ACC112 (cell line): ENCODE results near the gene PPIP5K1.

Experiments used
- H2AFZ ChIP-seq: fragments of 200-600 bp; sonication (generic); one replicate; pipeline ENCODE4 v1.6.0; 2017; ENCODE audit warnings: antibody characterized with exemption, low read length; ENCODE audit not compliant: unreplicated experiment
- H3K27ac ChIP-seq: fragments of 200-600 bp; sonication (generic); 2 replicates; pipeline ENCODE4 v1.5.1; 2014; ENCODE audit warnings: low read depth, mild to moderate bottlenecking, antibody characterized with exemption, low read length, moderate library complexity
- H3K27me3 ChIP-seq: fragments of 200-600 bp; sonication (generic); 2 replicates; pipeline ENCODE4 v1.6.1; 2014; ENCODE audit warnings: mild to moderate bottlenecking, antibody characterized with exemption, low read length, moderate library complexity, mixed read lengths; ENCODE audit not compliant: insufficient read depth
- H3K36me3 ChIP-seq: fragments of 200-600 bp; sonication (generic); 2 replicates; pipeline ENCODE4 v1.6.1; 2016; ENCODE audit warnings: mild to moderate bottlenecking, antibody characterized with exemption, low read length, moderate library complexity, mixed read lengths; ENCODE audit not compliant: insufficient read depth
- H3K4me1 ChIP-seq: fragments of 200-600 bp; sonication (generic); one replicate; pipeline ENCODE4 v1.6.1; 2016; ENCODE audit warnings: low read length, mixed read lengths; ENCODE audit not compliant: insufficient read depth, unreplicated experiment, control insufficient read depth
- H3K4me3 ChIP-seq: fragments of 200-600 bp; sonication (generic); 2 replicates; pipeline ENCODE4 v1.5.1; 2014; ENCODE audit warnings: mild to moderate bottlenecking, low read depth, low read length
- H3K79me2 ChIP-seq: fragments of 200-600 bp; sonication (generic); one replicate; pipeline ENCODE4 v1.6.0; 2016; ENCODE audit warnings: low read length; ENCODE audit not compliant: control insufficient read depth, unreplicated experiment, insufficient read depth

PPIP5K1 gene

DNA sequence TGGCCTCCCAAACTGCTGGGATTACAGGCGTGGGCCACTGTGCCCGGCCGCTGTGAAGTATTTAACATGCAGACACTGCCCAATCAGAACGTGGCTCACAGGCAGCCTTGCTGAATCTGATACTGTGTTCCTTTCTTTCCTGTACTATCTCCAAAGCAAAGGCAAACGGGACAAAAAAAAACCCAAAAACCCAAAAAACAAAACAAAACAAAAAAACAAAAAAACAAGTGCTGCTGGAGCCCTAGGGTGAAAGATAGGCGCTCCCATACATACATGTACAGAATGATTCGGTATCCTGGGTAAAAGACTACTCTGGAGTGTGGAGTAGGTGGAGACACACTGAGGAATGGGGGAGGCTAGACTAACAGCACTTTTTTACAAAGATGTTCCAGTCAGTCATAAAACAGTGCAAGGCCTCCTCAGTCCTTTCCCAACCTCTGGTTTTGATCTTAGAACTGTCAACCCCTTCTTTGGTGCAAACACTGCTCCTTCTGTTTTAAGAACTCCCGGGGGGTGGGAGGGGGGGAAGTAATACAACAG, 80.3 kb downstream of the PPIP5K1 start:
- no peaks in the 10 kb centered on the region for H3K27me3 ChIP-seq
- H3K27ac ChIP-seq = peak overlapping the region; percentile 94
- H3K36me3 ChIP-seq = no peaks in the 10 kb centered on the region
- H3K4me3 ChIP-seq = peak overlapping the region; percentile 94
- no peaks in the 10 kb centered on the region for H3K79me2 ChIP-seq
- peak overlapping the region; percentile 46 for H2AFZ ChIP-seq
- H3K4me1 ChIP-seq = peaks cover 40% of the 10 kb centered on the region

DNA sequence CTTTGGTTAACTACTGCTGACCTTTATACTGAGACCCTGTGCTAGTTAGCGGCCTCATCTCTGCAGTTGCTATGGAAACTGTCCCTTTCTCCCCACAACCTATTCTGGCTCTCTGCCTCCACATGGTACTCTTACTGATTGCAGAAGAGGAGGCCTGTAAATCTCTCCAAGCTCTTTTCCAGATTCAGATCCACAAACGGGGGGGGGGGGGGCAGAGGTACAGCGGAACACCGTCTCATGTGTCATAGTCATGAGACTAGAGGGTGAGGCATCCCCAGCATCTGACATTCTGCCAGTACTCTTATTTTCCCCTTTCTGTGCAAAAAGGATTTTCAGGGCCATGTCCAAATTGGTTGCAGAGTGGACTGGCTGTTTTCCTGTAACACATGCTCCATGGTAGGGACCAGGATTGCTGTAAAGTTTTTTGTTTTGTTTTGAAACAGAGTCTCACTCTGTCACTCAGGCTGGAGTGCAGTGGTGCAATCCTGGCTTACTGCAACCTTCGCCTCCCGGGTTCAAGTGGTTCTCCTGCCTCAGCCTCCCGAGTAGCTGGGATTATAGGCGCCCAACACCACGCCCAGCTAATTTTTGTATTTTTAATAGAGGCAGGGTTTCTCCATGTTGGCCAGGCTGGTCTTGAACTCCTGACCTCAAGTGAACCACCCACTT, 80.9 kb downstream of the PPIP5K1 start:
- Histone ChIP-seq H3K27me3 (no peaks in the 10 kb centered on the region), H2AFZ (peak overlapping the region; percentile 59), H3K4me3 (peak overlapping the region; percentile 94)

DNA sequence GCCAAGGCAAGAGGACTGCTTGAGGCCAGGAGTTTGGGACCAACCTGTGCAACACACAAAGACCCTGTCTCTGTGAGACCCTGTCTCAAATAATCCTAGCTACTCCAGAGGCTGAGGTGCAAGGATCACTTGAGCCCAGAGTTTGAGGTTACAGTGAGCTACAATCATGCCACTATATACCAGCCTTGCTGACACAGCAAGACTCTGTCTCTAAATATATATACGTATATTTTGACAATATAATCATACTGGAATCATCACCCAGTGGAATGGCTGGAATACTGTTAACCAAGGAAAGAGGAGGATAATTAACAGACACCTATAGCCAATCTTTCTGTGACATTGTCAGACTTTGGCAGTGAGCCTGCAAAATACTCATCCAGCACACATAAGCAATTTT, 81.6 kb downstream of the PPIP5K1 start:
- no peaks in the 10 kb centered on the region for H3K79me2 ChIP-seq
- no peaks in the 10 kb centered on the region for H3K27me3 ChIP-seq
- no peaks in the 10 kb centered on the region for H3K36me3 ChIP-seq
- peak overlapping the region; percentile 59 for H2AFZ ChIP-seq
- peaks cover 29% of the 10 kb centered on the region for H3K4me1 ChIP-seq
- peak overlapping the region; percentile 94 for H3K27ac ChIP-seq
- peak overlapping the region; percentile 94; the same call in 1 of the 2 replicates for H3K4me3 ChIP-seq

More for the DNA sequence above, 80.9 kb downstream of the PPIP5K1 start:
- no peaks in the 10 kb centered on the region for H3K79me2 ChIP-seq
- peaks cover 36% of the 10 kb centered on the region for H3K4me1 ChIP-seq
- H3K27ac ChIP-seq = peak overlapping the region; percentile 94
- no peaks in the 10 kb centered on the region for H3K36me3 ChIP-seq

DNA sequence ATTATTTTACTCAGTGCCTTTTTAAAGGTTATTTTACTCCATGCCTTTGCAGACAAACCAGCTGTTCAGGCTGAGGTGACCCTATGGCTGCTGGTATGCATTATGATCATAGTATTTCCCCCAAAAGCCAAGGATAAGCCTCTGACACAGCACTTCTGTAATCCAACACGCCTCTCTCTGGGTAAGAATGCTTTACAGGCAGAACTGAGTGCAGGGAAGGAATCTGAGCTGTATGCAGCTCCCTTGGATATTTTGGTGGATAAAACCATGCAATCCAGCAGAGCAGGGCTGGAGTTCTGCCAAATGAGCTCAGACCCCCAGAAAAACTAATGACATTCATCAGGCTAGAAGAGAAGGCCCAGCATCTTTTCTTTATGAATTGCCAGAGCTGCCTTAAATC, 84.3 kb downstream of the PPIP5K1 start:
- Histone ChIP-seq H3K79me2 (no peaks in the 10 kb centered on the region), H3K4me3 (no peak overlapping the region), H3K27ac (no peak overlapping the region), H3K4me1 (peaks cover 18% of the 10 kb centered on the region), H2AFZ (no peak overlapping the region), H3K27me3 (no peaks in the 10 kb centered on the region), H3K36me3 (no peaks in the 10 kb centered on the region)

DNA sequence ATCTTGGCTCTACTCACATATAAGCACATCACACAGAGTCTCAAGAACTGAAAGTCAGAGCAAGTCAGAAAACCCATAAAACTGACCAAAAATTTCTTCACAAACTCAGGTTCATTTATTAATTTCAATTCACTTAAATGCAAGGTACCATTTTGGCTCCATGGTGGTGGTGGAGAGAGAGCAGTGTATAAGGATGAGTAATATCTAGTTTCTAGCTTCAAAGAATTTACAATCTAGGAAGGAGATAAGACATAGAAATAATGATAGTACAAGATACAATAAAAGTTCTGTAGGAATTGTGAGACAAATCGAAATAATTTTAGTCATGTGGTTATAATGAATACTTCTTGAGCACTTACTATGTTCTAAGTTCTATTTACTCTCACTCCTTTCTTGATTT, 90.4 kb downstream of the PPIP5K1 start:
- no peak overlapping the region for H3K27ac ChIP-seq
- H2AFZ ChIP-seq = no peak overlapping the region
- no peaks in the 10 kb centered on the region for H3K36me3 ChIP-seq
- no peak overlapping the region for H3K4me3 ChIP-seq
- no peaks in the 10 kb centered on the region for H3K79me2 ChIP-seq
- H3K27me3 ChIP-seq = no peaks in the 10 kb centered on the region
- H3K4me1 ChIP-seq = no peaks in the 10 kb centered on the region

DNA sequence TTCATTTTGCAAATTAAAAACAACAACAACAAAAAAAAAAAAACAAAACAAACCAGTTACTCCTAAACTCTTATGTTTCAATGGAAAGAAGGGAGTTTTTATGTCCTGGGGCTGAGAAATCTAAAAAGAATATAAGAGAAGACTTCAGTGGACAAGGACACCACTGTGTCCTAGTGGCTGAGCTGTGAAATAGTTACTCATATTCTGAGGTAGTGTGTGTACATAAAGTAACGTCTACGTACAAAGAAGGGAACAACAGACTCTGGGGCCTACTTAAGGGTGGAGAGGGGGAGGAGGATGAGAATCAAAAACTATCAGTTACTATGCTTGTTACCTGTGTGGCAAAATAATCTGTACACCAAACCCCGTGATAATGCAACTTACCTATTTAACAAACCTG, 91.0 kb downstream of the PPIP5K1 start:
- Histone ChIP-seq H3K27me3 (no peaks in the 10 kb centered on the region), H3K4me1 (no peaks in the 10 kb centered on the region), H2AFZ (no peak overlapping the region), H3K4me3 (no peak overlapping the region), H3K36me3 (no peaks in the 10 kb centered on the region), H3K27ac (no peak overlapping the region), H3K79me2 (no peaks in the 10 kb centered on the region)

DNA sequence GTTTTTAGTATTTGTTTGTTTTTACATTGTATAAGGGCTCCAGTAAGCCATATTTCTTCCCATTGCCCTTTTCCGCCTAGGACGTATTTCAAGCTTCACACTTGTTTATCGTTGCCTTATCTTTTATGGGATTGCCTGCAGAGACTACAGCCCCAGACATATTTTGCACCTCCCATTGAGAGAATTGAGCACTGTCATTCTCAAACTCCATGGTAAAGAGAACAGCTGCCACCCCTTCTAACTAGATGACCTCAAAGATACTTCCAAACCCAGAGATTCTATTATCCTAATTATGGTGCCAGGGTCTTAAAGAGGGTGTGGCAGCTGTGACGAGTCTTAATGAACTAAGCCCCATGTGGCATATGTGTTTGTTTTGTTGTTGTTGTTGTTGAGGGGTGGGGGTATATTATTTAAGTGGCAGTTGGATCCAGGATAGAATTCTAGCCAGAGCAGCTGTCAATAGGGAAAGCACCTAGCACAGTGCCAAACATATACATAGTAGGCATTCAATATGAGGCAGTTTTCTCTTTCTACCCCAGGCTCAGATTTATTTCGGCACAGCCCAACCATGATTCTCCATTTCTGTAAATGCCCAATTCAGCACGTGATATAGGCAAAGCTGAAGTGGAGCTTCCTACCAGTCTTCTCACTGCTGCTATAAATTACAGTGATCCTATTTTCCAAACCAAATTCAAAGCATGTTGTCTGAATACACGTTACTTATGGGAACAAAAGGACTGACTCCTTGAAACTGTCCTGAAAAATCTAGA, 96.1 kb downstream of the PPIP5K1 start:
- Histone ChIP-seq H3K79me2 (peaks cover 17% of the 10 kb centered on the region), H3K27me3 (no peaks in the 10 kb centered on the region), H2AFZ (peak overlapping the region; percentile 98), H3K4me1 (peaks cover 20% of the 10 kb centered on the region), H3K4me3 (peak overlapping the region; percentile 95), H3K36me3 (peaks cover 5% of the 10 kb centered on the region), H3K27ac (no peak overlapping the region)

DNA sequence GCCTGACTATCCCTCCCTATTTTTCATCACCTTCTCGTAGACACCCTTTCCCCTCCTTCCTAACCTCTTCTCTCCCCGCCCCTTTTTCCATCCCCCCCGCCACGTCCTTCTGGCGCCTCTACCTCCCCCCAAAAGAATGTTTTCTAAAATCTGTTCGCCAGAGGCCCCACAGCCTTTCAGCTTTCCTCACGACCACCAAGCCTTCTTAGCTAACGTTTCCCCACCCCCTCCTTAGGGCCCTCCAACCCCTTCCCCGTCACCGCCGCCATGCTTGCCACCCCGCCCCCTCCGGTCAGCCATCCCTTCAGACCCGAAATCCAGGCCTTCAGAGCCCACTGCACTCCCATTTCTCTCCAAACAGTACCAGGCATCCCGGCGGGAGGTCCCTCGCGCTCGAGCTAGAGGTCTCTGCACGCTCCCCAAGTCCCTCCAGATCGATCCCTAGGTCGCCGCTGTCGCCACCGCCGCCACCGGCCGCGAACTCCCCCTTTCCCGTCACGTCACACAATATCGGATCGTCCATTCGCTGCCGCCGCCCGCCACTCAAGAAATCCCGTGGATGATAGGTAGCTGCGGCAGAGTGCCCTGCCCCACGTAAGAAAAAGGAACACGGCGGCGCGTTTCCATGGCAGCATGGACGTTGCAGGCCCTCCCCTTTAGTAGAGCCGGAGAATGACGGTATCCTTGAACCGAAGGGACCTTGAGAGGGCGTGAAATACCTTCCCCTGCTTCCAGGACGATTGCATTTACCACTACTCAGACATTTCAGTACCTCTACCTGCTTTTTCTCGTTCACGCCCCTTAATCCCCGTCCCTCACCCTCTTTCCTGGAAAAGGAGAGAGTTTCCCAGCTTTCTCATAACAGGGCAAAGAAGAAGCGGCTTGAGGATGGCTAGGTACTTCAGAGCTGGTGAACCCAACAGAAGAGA, 97.1 kb downstream of the PPIP5K1 start, which contains the start of gene TP53BP1:
TSS of gene TP53BP1 (minus strand) at position 484 of the 929 bp plus-strand sequence. CDS start at position 371, 113 bp downstream.
- Histone ChIP-seq H3K27ac (peak within 1 kb of the TSS; percentile 76), H3K4me3 (peak within 1 kb of the TSS; percentile 95)

DNA sequence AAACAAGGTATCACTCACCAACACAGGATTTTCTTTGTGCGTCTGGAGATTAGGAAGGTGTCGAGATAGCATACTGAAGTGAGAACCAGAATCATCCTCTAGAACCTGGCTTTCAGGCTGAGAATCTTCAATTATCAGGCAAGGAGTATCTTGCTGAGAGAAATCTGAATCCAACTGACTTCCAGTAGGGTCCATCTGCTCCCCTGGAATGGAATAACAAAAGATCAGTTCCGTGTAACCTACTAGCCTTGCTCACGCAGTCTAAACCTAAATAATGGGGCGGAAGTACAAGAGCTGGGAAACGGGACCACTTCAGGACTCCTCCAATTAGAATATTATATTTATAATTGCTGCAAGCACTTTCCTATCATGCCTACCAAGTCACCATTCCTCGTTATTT, 97.7 kb downstream of the PPIP5K1 start:
- peaks cover 20% of the 10 kb centered on the region for H3K4me1 ChIP-seq
- H3K36me3 ChIP-seq = peaks cover 7% of the 10 kb centered on the region
- peaks cover 17% of the 10 kb centered on the region for H3K79me2 ChIP-seq
- H3K27me3 ChIP-seq = no peaks in the 10 kb centered on the region
- H3K27ac ChIP-seq = peak overlapping the region; percentile 76; the same call in 1 of the 2 replicates
- H2AFZ ChIP-seq = peak overlapping the region; percentile 84
- H3K4me3 ChIP-seq = peak overlapping the region; percentile 95

More for the DNA sequence above, 97.1 kb downstream of the PPIP5K1 start, which contains the start of gene TP53BP1:
- peak within 1 kb of the TSS; percentile 98 for H2AFZ ChIP-seq
- H3K79me2 ChIP-seq = peaks cover 17% of the 10 kb centered on the region
- peaks cover 20% of the 10 kb centered on the region for H3K4me1 ChIP-seq
- H3K36me3 ChIP-seq = peaks cover 7% of the 10 kb centered on the region
- H3K27me3 ChIP-seq = no peaks in the 10 kb centered on the region

DNA sequence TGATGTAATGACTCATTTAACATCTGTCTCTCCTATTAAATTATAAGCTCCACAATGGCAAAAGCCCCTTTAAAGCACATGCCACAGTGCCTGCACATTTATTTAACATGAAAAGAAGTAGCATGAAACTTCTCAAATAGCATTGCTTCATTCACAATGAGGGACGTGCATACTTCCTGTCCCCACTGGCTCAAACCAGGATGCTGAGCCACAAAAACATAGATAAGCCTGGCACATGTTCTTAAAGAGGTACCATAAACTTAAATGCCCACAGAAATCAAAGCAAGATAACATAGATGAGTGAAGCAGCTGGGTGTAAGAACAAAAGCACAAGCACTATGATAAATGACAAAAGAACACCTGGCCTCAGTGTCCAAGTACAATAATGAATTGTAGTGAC, 100.8 kb downstream of the PPIP5K1 start:
- Histone ChIP-seq H3K36me3 (peaks cover 9% of the 10 kb centered on the region), H3K4me1 (peaks cover 20% of the 10 kb centered on the region), H3K27me3 (no peaks in the 10 kb centered on the region), H3K27ac (no peak overlapping the region), H2AFZ (no peak overlapping the region), H3K4me3 (no peak overlapping the region), H3K79me2 (peaks cover 17% of the 10 kb centered on the region)
